Measurements from ENCODE around the gene HMHB1.

Gene HMHB1

GRCh38 chr5:143862271-143862670 is 50.3 kb downstream of the HMHB1 start:
- H3K4me3 ChIP-seq (ENCODE audit: low read length): no peak overlapping the region
- TF ChIP-seq CTCF (conservative IDR thresholded peaks at IDR 0.05; ENCODE audit: low read depth, low read length): no peak
- DNase-seq (ENCODE audit: low read depth): no peak

- DNase-seq (ENCODE audit: low read depth): no peak
- no peak overlapping the region for H3K4me3 ChIP-seq (ENCODE audit: low read length)
- TF ChIP-seq CTCF (conservative IDR thresholded peaks at IDR 0.05; ENCODE audit: low read depth, low read length): no peak
Observed at GRCh38 chr5:143865426-143866025, 53.6 kb downstream of the HMHB1 start.

Data from retinal pigment epithelial cell (primary cell).